ENCODE data around the gene HIVEP2.

DNA sequence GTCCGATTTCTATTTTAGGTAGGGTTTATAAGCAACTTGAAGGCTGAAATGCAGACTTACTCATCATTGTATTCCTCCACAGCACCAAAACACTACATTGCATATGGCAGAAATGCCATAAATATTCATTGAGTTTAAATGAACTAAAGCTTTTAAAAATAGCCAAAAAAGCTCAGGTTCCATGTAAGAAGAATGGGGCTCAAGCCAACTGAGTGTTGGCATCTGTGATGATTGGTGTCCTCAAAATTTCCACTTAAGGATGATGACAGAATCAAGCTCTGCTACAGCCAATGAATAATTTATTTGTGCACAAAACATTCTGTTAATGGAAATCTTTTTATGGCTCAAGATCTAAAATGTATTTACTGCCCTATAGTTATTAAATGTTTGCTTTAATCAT is 115.4 kb downstream of the HIVEP2 start:
- no peak for TF ChIP-seq POLR2AphosphoS5 (IDR thresholded peaks at IDR 0.05)
- TF ChIP-seq, protein P1, sequence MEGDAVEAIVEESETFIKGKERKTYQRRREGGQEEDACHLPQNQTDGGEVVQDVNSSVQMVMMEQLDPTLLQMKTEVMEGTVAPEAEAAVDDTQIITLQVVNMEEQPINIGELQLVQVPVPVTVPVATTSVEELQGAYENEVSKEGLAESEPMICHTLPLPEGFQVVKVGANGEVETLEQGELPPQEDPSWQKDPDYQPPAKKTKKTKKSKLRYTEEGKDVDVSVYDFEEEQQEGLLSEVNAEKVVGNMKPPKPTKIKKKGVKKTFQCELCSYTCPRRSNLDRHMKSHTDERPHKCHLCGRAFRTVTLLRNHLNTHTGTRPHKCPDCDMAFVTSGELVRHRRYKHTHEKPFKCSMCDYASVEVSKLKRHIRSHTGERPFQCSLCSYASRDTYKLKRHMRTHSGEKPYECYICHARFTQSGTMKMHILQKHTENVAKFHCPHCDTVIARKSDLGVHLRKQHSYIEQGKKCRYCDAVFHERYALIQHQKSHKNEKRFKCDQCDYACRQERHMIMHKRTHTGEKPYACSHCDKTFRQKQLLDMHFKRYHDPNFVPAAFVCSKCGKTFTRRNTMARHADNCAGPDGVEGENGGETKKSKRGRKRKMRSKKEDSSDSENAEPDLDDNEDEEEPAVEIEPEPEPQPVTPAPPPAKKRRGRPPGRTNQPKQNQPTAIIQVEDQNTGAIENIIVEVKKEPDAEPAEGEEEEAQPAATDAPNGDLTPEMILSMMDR (IDR thresholded peaks at IDR 0.05 in 8 of 11, conservative IDR thresholded peaks at IDR 0.05 in 3 of 11) = no peak
- TF ChIP-seq POLR2A (IDR thresholded peaks at IDR 0.05) = no peak
